SH-SY5Y (cell line): ENCODE data around the gene ROBO2.

Experiments used
- GATA2 ChIP-seq: IDR thresholded peaks from 2 replicates; pipeline ENCODE4 v1.6.1; 2011; ENCODE audit warnings: mild to moderate bottlenecking, low read depth, low read length
- GATA3 ChIP-seq: IDR thresholded peaks from 2 replicates; pipeline ENCODE4 v1.6.1; 2011; ENCODE audit warnings: low read depth, mild to moderate bottlenecking, low read length, moderate library complexity

DNA sequence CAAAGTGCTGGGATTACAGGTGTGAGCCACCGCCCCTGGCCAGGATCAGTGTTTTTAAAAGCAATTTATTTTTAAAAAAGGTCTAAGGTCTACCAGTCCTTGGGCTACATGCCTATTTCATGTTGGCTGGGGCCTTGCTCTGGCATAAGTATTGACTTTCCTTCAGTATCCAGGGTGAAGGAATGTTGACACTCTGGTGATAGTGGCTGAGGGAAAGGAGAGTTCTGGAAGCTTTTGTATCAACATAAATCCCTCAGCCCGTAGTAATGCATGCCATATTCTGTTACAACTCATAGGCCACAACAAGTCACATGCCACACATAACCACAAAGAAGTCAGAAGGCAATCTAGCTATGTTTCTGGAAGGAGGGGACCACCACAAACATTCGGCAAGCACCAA, 273.9 kb downstream of the ROBO2 start:
- no peak for TF ChIP-seq GATA2
- TF ChIP-seq GATA3: no peak
